Fibroblast of lung (primary cell): ENCODE measurements around the gene LHFPL6. TPM values are rescaled to one million over a fixed set of nuclear protein-coding genes. Genes with fewer than 3 reads are reported as not detected.

ENCODE experiments used
- DNase-seq, 2 donors: peaks; one replicate each; pipeline versions ENCODE4 v3.0.0 to v3.0.0-alpha.2; 2010; ENCODE audit warnings: low read depth in 2 of 2
- H2AFZ ChIP-seq: 2 replicates; pipeline ENCODE4 v1.5.1; 2012; ENCODE audit warnings: low read length, control low read depth, inconsistent platforms
- H3K27ac ChIP-seq: 2 replicates; pipeline ENCODE4 v1.5.1; 2011; ENCODE audit warnings: low read length, control low read depth; ENCODE audit not compliant: insufficient read depth
- H3K27me3 ChIP-seq: 2 replicates; pipeline ENCODE4 v1.5.1; 2011; ENCODE audit warnings: mild to moderate bottlenecking, low read length; ENCODE audit not compliant: control insufficient read depth, insufficient read depth
- H3K36me3 ChIP-seq: 2 replicates; pipeline ENCODE4 v1.5.1; 2011; ENCODE audit warnings: low read length; ENCODE audit not compliant: control insufficient read depth, insufficient read depth
- H3K4me1 ChIP-seq: 2 replicates; pipeline ENCODE4 v1.5.1; 2011; ENCODE audit warnings: low read length; ENCODE audit not compliant: control insufficient read depth, insufficient read depth; ENCODE audit errors: extremely low read depth
- H3K4me2 ChIP-seq: 2 replicates; pipeline ENCODE4 v1.5.1; 2011; ENCODE audit warnings: low read length, control low read depth; ENCODE audit not compliant: insufficient read depth; ENCODE audit errors: extremely low read depth
- H3K4me3 ChIP-seq, 4 experiments: fragments of 200-600 bp in 1 of 4; sonication (generic) in 1 of 4; replicated peaks in 1 of 4; 2 replicates each; pipeline ENCODE4 v1.5.1; 2011 to 2016; ENCODE audit warnings: low read length in 4 of 4, low read depth in 3 of 4, mild to moderate bottlenecking in 3 of 4, control low read depth in 2 of 4, inconsistent platforms in 1 of 4, mixed read lengths in 1 of 4; ENCODE audit not compliant: insufficient read depth in 1 of 4; ENCODE audit errors: control extremely low read depth in 1 of 4
- H3K79me2 ChIP-seq: 2 replicates; pipeline ENCODE4 v1.5.1; 2012; ENCODE audit warnings: mild to moderate bottlenecking, low read length, inconsistent platforms; ENCODE audit not compliant: control insufficient read depth, insufficient read depth
- H3K9ac ChIP-seq: 2 replicates; pipeline ENCODE4 v1.5.1; 2011; ENCODE audit warnings: mild to moderate bottlenecking, low read length, control low read depth; ENCODE audit not compliant: insufficient read depth
- H3K9me3 ChIP-seq: 2 replicates; pipeline ENCODE4 v1.5.1; 2012; ENCODE audit warnings: low read depth, low read length; ENCODE audit not compliant: control insufficient read depth, insufficient read depth
- H4K20me1 ChIP-seq: 2 replicates; pipeline ENCODE4 v1.5.1; 2011; ENCODE audit warnings: low read length; ENCODE audit not compliant: control insufficient read depth, insufficient read depth; ENCODE audit errors: extremely low read depth
- EZH2 ChIP-seq: IDR thresholded peaks from 2 replicates; pipeline ENCODE4 v1.5.1; 2012; ENCODE audit warnings: low read length, control low read depth, mild to moderate bottlenecking; ENCODE audit errors: missing control alignments
- polyA plus RNA-seq, 2 donors: library from polyadenylated mRNA; depleted of rRNA in 1 of 2; stranded (reverse) in 1 of 2; unstranded in 1 of 2; fragments of >200 nt; gene quantifications; 2 replicates each; pipeline ENCODE4 v1.2.1, GENCODE V29; 2011 to 2012; ENCODE audit warnings: missing spikeins in 1 of 2
- total RNA-seq: library from RNA; depleted of rRNA; stranded (reverse); fragments of >200 nt; gene quantifications from 2 replicates; pipeline ENCODE4 v1.2.1, GENCODE V29; 2014
- TF ChIP-seq, protein P1 (sequence below), 2 donors: IDR thresholded peaks in 1 of 2; conservative IDR thresholded peaks in 1 of 2; 1 replicate in 1 of 2; 2 replicates in 1 of 2; pipeline ENCODE4 v1.5.1; 2011 to 2012; ENCODE audit warnings: low read length in 2 of 2, control low read depth in 1 of 2, inconsistent platforms in 1 of 2, low read depth in 1 of 2, mild to moderate bottlenecking in 1 of 2

The LHFPL6 gene
- total and polyA plus RNA-seq, 2 donors (not counting 1 experiment from before 2014, with no cell fraction given) = 42.4 to 86.8 TPM

DNA sequence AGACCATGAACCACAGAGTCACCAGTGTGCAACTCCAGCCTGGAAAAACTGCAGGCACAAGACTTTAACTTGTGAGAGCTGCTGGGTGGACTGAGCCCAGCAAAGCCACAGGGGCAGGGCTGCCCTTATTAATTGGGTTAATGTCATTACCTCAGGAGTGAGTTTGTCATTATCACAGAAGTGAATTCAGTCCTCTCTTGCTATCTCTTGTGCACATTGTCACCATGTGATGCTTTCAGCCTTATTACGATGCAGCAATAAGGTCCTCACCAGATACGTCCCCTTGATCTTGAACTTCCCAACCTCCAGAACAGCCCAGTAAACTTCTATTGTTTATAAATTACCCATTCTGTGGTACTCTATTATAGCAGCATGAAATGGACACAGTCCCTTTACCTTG is 158.1 kb downstream of the LHFPL6 start:
- H3K4me2 ChIP-seq = no peak overlapping the region
- no peak for TF ChIP-seq EZH2
- TF ChIP-seq, protein P1, sequence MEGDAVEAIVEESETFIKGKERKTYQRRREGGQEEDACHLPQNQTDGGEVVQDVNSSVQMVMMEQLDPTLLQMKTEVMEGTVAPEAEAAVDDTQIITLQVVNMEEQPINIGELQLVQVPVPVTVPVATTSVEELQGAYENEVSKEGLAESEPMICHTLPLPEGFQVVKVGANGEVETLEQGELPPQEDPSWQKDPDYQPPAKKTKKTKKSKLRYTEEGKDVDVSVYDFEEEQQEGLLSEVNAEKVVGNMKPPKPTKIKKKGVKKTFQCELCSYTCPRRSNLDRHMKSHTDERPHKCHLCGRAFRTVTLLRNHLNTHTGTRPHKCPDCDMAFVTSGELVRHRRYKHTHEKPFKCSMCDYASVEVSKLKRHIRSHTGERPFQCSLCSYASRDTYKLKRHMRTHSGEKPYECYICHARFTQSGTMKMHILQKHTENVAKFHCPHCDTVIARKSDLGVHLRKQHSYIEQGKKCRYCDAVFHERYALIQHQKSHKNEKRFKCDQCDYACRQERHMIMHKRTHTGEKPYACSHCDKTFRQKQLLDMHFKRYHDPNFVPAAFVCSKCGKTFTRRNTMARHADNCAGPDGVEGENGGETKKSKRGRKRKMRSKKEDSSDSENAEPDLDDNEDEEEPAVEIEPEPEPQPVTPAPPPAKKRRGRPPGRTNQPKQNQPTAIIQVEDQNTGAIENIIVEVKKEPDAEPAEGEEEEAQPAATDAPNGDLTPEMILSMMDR (conservative IDR thresholded peaks at IDR 0.05 in 1 of 2, IDR thresholded peaks at IDR 0.05 in 1 of 2; ENCODE audit: low read depth in 1 of 2, low read length in 2 of 2) = no peak
- H3K27ac ChIP-seq = no peak overlapping the region
- H3K27me3 ChIP-seq = no peaks in the 10 kb centered on the region
- H3K4me3 ChIP-seq = no peak overlapping the region
- no peak for DNase-seq
- H3K36me3 ChIP-seq = no peaks in the 10 kb centered on the region
- no peak overlapping the region for H3K9ac ChIP-seq
- H3K79me2 ChIP-seq = no peaks in the 10 kb centered on the region
- H3K4me1 ChIP-seq = no peaks in the 10 kb centered on the region
- H3K9me3 ChIP-seq = no peaks in the 10 kb centered on the region
- no peak overlapping the region for H2AFZ ChIP-seq
- no peaks in the 10 kb centered on the region for H4K20me1 ChIP-seq

DNA sequence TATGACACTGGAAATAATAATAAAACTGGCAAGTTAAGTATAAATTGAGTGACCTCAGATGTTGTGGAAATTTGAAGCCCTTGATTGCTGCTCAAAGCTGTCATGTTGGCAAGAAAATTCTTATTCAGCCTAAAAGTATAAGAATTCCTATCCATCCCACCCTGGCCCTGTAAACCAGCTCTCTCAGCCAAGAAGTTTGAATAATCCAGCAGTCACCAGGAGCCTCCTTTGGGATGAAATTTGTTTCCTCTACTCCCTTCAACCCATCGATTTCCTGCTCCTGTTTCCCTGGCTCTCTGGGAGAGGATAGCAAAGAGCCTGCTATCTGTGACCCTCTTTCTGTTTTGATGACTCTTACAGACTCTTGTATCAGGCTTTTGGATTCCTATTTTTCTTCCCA is 169.3 kb downstream of the LHFPL6 start:
- no peak for DNase-seq
- H2AFZ ChIP-seq = no peak overlapping the region
- no peaks in the 10 kb centered on the region for H3K4me1 ChIP-seq
- H3K4me3 ChIP-seq = no peak overlapping the region
- no peaks in the 10 kb centered on the region for H4K20me1 ChIP-seq
- TF ChIP-seq, protein P1 (conservative IDR thresholded peaks at IDR 0.05 in 1 of 2, IDR thresholded peaks at IDR 0.05 in 1 of 2; ENCODE audit: low read depth in 1 of 2, low read length in 2 of 2) = no peak
- TF ChIP-seq EZH2 = no peak
- H3K9me3 ChIP-seq = no peaks in the 10 kb centered on the region
- no peak overlapping the region for H3K4me2 ChIP-seq
- no peaks in the 10 kb centered on the region for H3K79me2 ChIP-seq
- H3K36me3 ChIP-seq = no peaks in the 10 kb centered on the region
- no peak overlapping the region for H3K9ac ChIP-seq
- no peak overlapping the region for H3K27ac ChIP-seq
- no peaks in the 10 kb centered on the region for H3K27me3 ChIP-seq

DNA sequence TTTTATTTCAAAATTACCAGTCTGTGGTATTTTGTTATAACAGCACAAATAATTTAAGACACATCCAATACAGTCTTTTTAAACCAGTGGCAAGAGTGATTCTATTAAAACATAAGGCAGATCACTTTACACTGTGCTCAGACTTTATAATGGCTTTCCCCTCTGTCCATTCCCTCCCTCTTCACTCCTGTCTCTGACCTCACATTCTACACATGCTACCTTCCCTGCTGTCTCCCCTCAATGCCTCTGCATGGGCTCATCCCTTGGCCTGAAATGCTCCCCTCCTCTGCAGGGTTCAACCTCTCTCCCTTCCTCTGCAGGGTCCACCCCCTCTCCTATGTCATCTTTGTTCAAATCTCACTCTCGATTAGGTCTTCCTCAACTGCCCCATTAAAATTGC is 170.8 kb downstream of the LHFPL6 start:
- no peak overlapping the region for H3K9ac ChIP-seq
- TF ChIP-seq, protein P1 (conservative IDR thresholded peaks at IDR 0.05 in 1 of 2, IDR thresholded peaks at IDR 0.05 in 1 of 2; ENCODE audit: low read depth in 1 of 2, low read length in 2 of 2) = no peak
- TF ChIP-seq EZH2 = no peak
- no peaks in the 10 kb centered on the region for H3K9me3 ChIP-seq
- H3K27ac ChIP-seq = no peak overlapping the region
- H3K79me2 ChIP-seq = no peaks in the 10 kb centered on the region
- H2AFZ ChIP-seq = no peak overlapping the region
- H4K20me1 ChIP-seq = no peaks in the 10 kb centered on the region
- no peak overlapping the region for H3K4me2 ChIP-seq
- H3K4me3 ChIP-seq = no peak overlapping the region
- no peaks in the 10 kb centered on the region for H3K27me3 ChIP-seq
- no peaks in the 10 kb centered on the region for H3K36me3 ChIP-seq
- no peaks in the 10 kb centered on the region for H3K4me1 ChIP-seq
- no peak for DNase-seq
